ENCODE results near the gene GSTM4.
"Not testable (repeated sequence)": the region's sequence is repeated elsewhere in the genome, so short reads cannot be mapped to it uniquely, and the experiment has no call there.

Gene GSTM4

GRCh38 chr1:109637446-109637845 is 18.5 kb upstream of the GSTM4 start:
- no peak overlapping the region for H3K4me3 ChIP-seq (ENCODE audit: low read depth, low read length)

GRCh38 chr1:109639063-109639840 is 16.6 kb upstream of the GSTM4 start:
- H3K4me3 ChIP-seq (ENCODE audit: low read depth, low read length), result no peak overlapping the region

GRCh38 chr1:109639841-109640184 is 16.1 kb upstream of the GSTM4 start:
- no peak overlapping the region for H3K4me3 ChIP-seq (ENCODE audit: low read depth, low read length)

- no peak overlapping the region for H3K4me3 ChIP-seq (ENCODE audit: low read depth, low read length)
Observed at GRCh38 chr1:109640285-109640865, 15.5 kb upstream of the GSTM4 start.

- H3K4me3 ChIP-seq (ENCODE audit: low read depth, low read length), result no peak overlapping the region
Observed at GRCh38 chr1:109641078-109641740, 14.7 kb upstream of the GSTM4 start.

- H3K4me3 ChIP-seq (ENCODE audit: low read depth, low read length), result no peak overlapping the region
Observed at GRCh38 chr1:109641861-109642260, 14.0 kb upstream of the GSTM4 start.

- no peak overlapping the region for H3K4me3 ChIP-seq (ENCODE audit: low read depth, low read length)
Observed at GRCh38 chr1:109642626-109643025, 13.3 kb upstream of the GSTM4 start.

GRCh38 chr1:109643385-109644230 is 12.3 kb upstream of the GSTM4 start:
- no peak overlapping the region for H3K4me3 ChIP-seq (ENCODE audit: low read depth, low read length)

- no peak overlapping the region for H3K4me3 ChIP-seq (ENCODE audit: low read depth, low read length)
Observed at GRCh38 chr1:109644670-109645069, 11.2 kb upstream of the GSTM4 start.

GRCh38 chr1:109649491-109649914 is 6.4 kb upstream of the GSTM4 start:
- no peak overlapping the region for H3K4me3 ChIP-seq (ENCODE audit: low read depth, low read length)

GRCh38 chr1:109650609-109651008 is 5.3 kb upstream of the GSTM4 start:
- no peak overlapping the region for H3K4me3 ChIP-seq (ENCODE audit: low read depth, low read length)

- H3K4me3 ChIP-seq (ENCODE audit: low read depth, low read length), result no peak overlapping the region
Observed at GRCh38 chr1:109652402-109652801, 3.5 kb upstream of the GSTM4 start.

GRCh38 chr1:109653306-109653705 is 2.6 kb upstream of the GSTM4 start:
- no peak overlapping the region for H3K4me3 ChIP-seq (ENCODE audit: low read depth, low read length)

- H3K4me3 ChIP-seq (ENCODE audit: low read depth, low read length), result no peak overlapping the region
Observed at GRCh38 chr1:109654519-109654918, 1.4 kb upstream of the GSTM4 start.

GRCh38 chr1:109657395-109657794 is 1.5 kb downstream of the GSTM4 start:
- H3K4me3 ChIP-seq (ENCODE audit: low read depth, low read length), result no peak overlapping the region

- no peak overlapping the region for H3K4me3 ChIP-seq (ENCODE audit: low read depth, low read length)
Observed at GRCh38 chr1:109657970-109658369, 2.1 kb downstream of the GSTM4 start.

- no peak overlapping the region for H3K4me3 ChIP-seq (ENCODE audit: low read depth, low read length)
Observed at GRCh38 chr1:109658533-109659042, 2.7 kb downstream of the GSTM4 start.

GRCh38 chr1:109659145-109659544 is 3.2 kb downstream of the GSTM4 start:
- H3K4me3 ChIP-seq (ENCODE audit: low read depth, low read length), result no peak overlapping the region

GRCh38 chr1:109659997-109660690 is 4.2 kb downstream of the GSTM4 start:
- H3K4me3 ChIP-seq (ENCODE audit: low read depth, low read length), result no peak overlapping the region

GRCh38 chr1:109660691-109661026 is 4.8 kb downstream of the GSTM4 start:
- H3K4me3 ChIP-seq (ENCODE audit: low read depth, low read length), result not testable (repeated sequence)

GRCh38 chr1:109661391-109661790 is 5.5 kb downstream of the GSTM4 start:
- no peak overlapping the region for H3K4me3 ChIP-seq (ENCODE audit: low read depth, low read length)
